Endothelial cell of umbilical vein (primary cell): ENCODE data around the gene SEZ6L2. TPM values are rescaled to one million over a fixed set of nuclear protein-coding genes. Genes with fewer than 3 reads are reported as not detected.

Experiments
- BruUV-seq: library from RNA; stranded (reverse); fragments of 400-500 nt; replicated peaks from 2 replicates; lab custom pipeline; 2021; lab: Mats Ljungman, UMichigan
- CTCF ChIA-PET: fragments of 300-600, 350-600 bp; sonication (Branson Sonifier 250); formaldehyde crosslinking; loops from one replicate; lab custom pipeline; 2021; ENCODE audit warnings: antibody characterized with exemption, inconsistent platforms; lab: Charles Lee
- POLR2A ChIA-PET: fragments of 300-600, 350-600 bp; sonication (Branson Sonifier 250); formaldehyde crosslinking; loops from one replicate; lab custom pipeline; 2021; ENCODE audit warnings: antibody characterized with exemption, inconsistent platforms; lab: Charles Lee
- DNase-seq: peaks from one replicate; pipeline ENCODE4 v3.0.0-alpha.2; 2011; ENCODE audit warnings: low read depth, low spot score
- FAIRE-seq: peaks from 2 replicates; lab custom pipeline; 2011; peaks lifted over from hg19 to GRCh38; lab: Jason Lieb, UNC
- H2AFZ ChIP-seq: 2 replicates; pipeline ENCODE4 v1.6.0; 2012; ENCODE audit warnings: low read depth, low read length, control low read depth, inconsistent platforms
- H3K27ac ChIP-seq: 2 replicates; pipeline ENCODE4 v1.5.1; 2011; ENCODE audit warnings: low read depth, mild to moderate bottlenecking, control low read depth, low read length, moderate library complexity; ENCODE audit not compliant: insufficient read depth
- H3K27me3 ChIP-seq, 2 experiments: 2 replicates each; pipeline versions ENCODE4 v1.6.0 to v1.6.1; 2011; ENCODE audit warnings: low read length in 2 of 2, mixed read lengths in 1 of 2; ENCODE audit not compliant: control insufficient read depth in 2 of 2, insufficient read depth in 2 of 2
- H3K36me3 ChIP-seq, 2 experiments: 2 replicates in 1 of 2; 3 replicates in 1 of 2; pipeline ENCODE4 v1.5.1; 2011; ENCODE audit warnings: low read length in 2 of 2, mild to moderate bottlenecking in 1 of 2, moderate library complexity in 1 of 2; ENCODE audit not compliant: control insufficient read depth in 2 of 2, insufficient read depth in 2 of 2; ENCODE audit errors: extremely low read depth in 1 of 2
- H3K4me1 ChIP-seq: 3 replicates; pipeline ENCODE4 v1.5.1; 2011; ENCODE audit warnings: mild to moderate bottlenecking, low read length; ENCODE audit not compliant: control insufficient read depth, insufficient read depth; ENCODE audit errors: extremely low read depth
- H3K4me2 ChIP-seq: 2 replicates; pipeline ENCODE4 v1.6.1; 2011; ENCODE audit warnings: low read length, control low read depth, mixed read lengths; ENCODE audit not compliant: insufficient read depth
- H3K4me3 ChIP-seq, 3 experiments: fragments of 200-600 bp in 1 of 3; sonication (generic), shearing (Covaris generic) in 1 of 3; replicated peaks in 1 of 3; 2 replicates each; pipeline ENCODE4 v1.5.1; 2011 to 2016; ENCODE audit warnings: control low read depth in 3 of 3, low read length in 3 of 3, mild to moderate bottlenecking in 2 of 3, inconsistent platforms in 1 of 3, low read depth in 1 of 3, moderate library complexity in 1 of 3; ENCODE audit not compliant: insufficient read depth in 1 of 3
- H3K79me2 ChIP-seq: 2 replicates; pipeline ENCODE4 v1.6.0; 2012; ENCODE audit warnings: low read length, inconsistent platforms; ENCODE audit not compliant: control insufficient read depth, insufficient read depth
- H3K9ac ChIP-seq: replicated peaks from 2 replicates; pipeline ENCODE3; 2011; ENCODE audit warnings: low read length, control low read depth; ENCODE audit not compliant: insufficient read depth; ENCODE audit errors: extremely low read depth
- H3K9me1 ChIP-seq: replicated peaks from 3 replicates; pipeline ENCODE4 v1.6.0; 2011; ENCODE audit warnings: mild to moderate bottlenecking, low read length; ENCODE audit not compliant: control insufficient read depth, insufficient read depth; ENCODE audit errors: extremely low read depth
- H3K9me3 ChIP-seq: replicated peaks from 2 replicates; pipeline ENCODE4 v1.5.1; 2012; ENCODE audit warnings: low read length, inconsistent platforms; ENCODE audit not compliant: control insufficient read depth, insufficient read depth
- H4K20me1 ChIP-seq: replicated peaks from 2 replicates; pipeline ENCODE3; 2011; ENCODE audit warnings: mild to moderate bottlenecking, low read length; ENCODE audit not compliant: control insufficient read depth, insufficient read depth; ENCODE audit errors: extremely low read depth
- EZH2 ChIP-seq: IDR thresholded peaks from 2 replicates; pipeline ENCODE4 v1.6.1; 2012; ENCODE audit warnings: borderline replicate concordance, low read depth, mild to moderate bottlenecking, moderate library complexity, low read length, inconsistent platforms; ENCODE audit not compliant: severe bottlenecking
- FOS ChIP-seq: IDR thresholded peaks from 2 replicates; pipeline ENCODE4 v1.6.1; 2011; ENCODE audit warnings: mild to moderate bottlenecking, low read length, moderate library complexity, borderline replicate concordance; ENCODE audit not compliant: insufficient read depth
- GATA2 ChIP-seq: IDR thresholded peaks from 2 replicates; pipeline ENCODE4 v1.7.0; 2011; ENCODE audit warnings: low read depth, mild to moderate bottlenecking, moderate library complexity, mixed read lengths, low read length; ENCODE audit not compliant: insufficient read length, insufficient read depth
- JUN ChIP-seq: IDR thresholded peaks from 2 replicates; pipeline ENCODE4 v1.6.1; 2011; ENCODE audit warnings: borderline replicate concordance, low read depth; ENCODE audit not compliant: insufficient read length, insufficient read depth
- MYC ChIP-seq: IDR thresholded peaks from one replicate; pipeline ENCODE4 v1.6.1; 2011; ENCODE audit warnings: mild to moderate bottlenecking, low read depth, low read length
- POLR2A ChIP-seq: IDR thresholded peaks from 2 replicates; pipeline ENCODE4 v1.6.1; 2012; ENCODE audit warnings: low read depth, mild to moderate bottlenecking, control low read depth, low read length
- POLR2AphosphoS5 ChIP-seq: IDR thresholded peaks from 2 replicates; pipeline ENCODE4 v1.6.1; 2012; ENCODE audit warnings: low read depth, mild to moderate bottlenecking, control low read depth, low read length, moderate library complexity; ENCODE audit not compliant: insufficient read depth
- dilution Hi-C: fragments of 300-500 bp; cut with MboI; formaldehyde crosslinking; loops from one replicate; pipeline ENCODE4 v1.15.0; 2019; ENCODE audit warnings: low sequenced_read_pairs; ENCODE audit not compliant: extremely low pct_ligation_motif_present
- intact Hi-C: fragments of 100-400 bp; cut with micrococcal nuclease; formaldehyde crosslinking; loops from one replicate; pipeline ENCODE4 v1.10.0; 2022
- polyA plus RNA-seq, 4 experiments: library from polyadenylated mRNA; depleted of rRNA in 3 of 4; stranded (reverse) in 3 of 4; unstranded in 1 of 4; fragments of >200 nt; gene quantifications; 2 replicates each; pipeline versions ENCODE4 v1.2.1 to v1.2.3, GENCODE V29; 2011 to 2012; ENCODE audit warnings: missing spikeins in 1 of 4
- total RNA-seq: library from RNA; stranded (reverse); gene quantifications from 2 replicates; pipeline ENCODE4 v1.2.3, GENCODE V29; 2021
- TF ChIP-seq, protein P1 (sequence below), 2 donors: IDR thresholded peaks; 1 replicate in 1 of 2; 2 replicates in 1 of 2; pipeline ENCODE4 v1.5.1; 2011; ENCODE audit warnings: low read length in 2 of 2, mild to moderate bottlenecking in 2 of 2, moderate library complexity in 2 of 2, control low read depth in 1 of 2, inconsistent platforms in 1 of 2, low read depth in 1 of 2; ENCODE audit not compliant: insufficient read depth in 1 of 2; ENCODE audit errors: extremely low read depth in 1 of 2
- TF ChIP-seq, protein P2 (sequence below): IDR thresholded peaks from 2 replicates; pipeline ENCODE4 v1.6.1; 2011; ENCODE audit not compliant: insufficient read depth, insufficient read length

Gene SEZ6L2
- total and polyA plus RNA-seq, 2 donors (not counting 3 experiments of a cell fraction or from before 2014, with no cell fraction given): 2.4 to 4.5 TPM

DNA sequence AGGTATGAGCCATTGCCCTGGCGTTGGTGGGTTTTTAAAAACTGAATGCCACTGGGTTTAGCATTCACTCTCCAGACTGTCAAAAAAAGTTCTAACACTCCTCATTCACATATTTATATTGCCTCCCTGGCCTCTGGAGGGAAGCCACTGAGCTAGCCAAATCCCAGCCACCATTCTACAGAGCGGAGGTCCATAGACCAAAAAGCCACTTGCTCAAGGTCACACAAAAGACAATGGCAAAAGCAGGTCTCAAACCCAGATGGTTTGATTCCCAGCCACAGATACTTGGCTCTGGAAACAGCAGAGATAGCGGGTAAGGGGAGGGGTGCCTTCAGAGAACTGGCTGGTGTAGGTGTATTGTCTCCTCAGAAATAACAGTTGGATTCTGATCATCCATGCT is 18.3 kb downstream of the SEZ6L2 start:
- ChIA-PET CTCF (no interaction called here), POLR2A (no interaction called here)
- no peaks in the 10 kb centered on the region for H3K36me3 ChIP-seq
- intact Hi-C loops: no loop called here
- H3K9me3 ChIP-seq: no peaks in the 10 kb centered on the region
- dilution Hi-C loops: no loop called here
- TF ChIP-seq GATA2 (no peak), POLR2A (no peak), POLR2AphosphoS5 (no peak), EZH2 (no peak), MYC (no peak), JUN (no peak), FOS (no peak)
- TF ChIP-seq, protein P1, sequence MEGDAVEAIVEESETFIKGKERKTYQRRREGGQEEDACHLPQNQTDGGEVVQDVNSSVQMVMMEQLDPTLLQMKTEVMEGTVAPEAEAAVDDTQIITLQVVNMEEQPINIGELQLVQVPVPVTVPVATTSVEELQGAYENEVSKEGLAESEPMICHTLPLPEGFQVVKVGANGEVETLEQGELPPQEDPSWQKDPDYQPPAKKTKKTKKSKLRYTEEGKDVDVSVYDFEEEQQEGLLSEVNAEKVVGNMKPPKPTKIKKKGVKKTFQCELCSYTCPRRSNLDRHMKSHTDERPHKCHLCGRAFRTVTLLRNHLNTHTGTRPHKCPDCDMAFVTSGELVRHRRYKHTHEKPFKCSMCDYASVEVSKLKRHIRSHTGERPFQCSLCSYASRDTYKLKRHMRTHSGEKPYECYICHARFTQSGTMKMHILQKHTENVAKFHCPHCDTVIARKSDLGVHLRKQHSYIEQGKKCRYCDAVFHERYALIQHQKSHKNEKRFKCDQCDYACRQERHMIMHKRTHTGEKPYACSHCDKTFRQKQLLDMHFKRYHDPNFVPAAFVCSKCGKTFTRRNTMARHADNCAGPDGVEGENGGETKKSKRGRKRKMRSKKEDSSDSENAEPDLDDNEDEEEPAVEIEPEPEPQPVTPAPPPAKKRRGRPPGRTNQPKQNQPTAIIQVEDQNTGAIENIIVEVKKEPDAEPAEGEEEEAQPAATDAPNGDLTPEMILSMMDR (IDR thresholded peaks at IDR 0.05; ENCODE audit: extremely low read depth in 1 of 2, insufficient read depth in 1 of 2, low read depth in 1 of 2, low read length in 2 of 2): no peak
- TF ChIP-seq, protein P2, sequence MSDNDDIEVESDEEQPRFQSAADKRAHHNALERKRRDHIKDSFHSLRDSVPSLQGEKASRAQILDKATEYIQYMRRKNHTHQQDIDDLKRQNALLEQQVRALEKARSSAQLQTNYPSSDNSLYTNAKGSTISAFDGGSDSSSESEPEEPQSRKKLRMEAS: no peak
- H2AFZ ChIP-seq: no peak overlapping the region
- no peak overlapping the region for H3K4me3 ChIP-seq
- FAIRE-seq: no peak
- no TSS peak for BruUV-seq
- no peak overlapping the region for H3K27ac ChIP-seq
- no peak overlapping the region for H3K9ac ChIP-seq
- no peaks in the 10 kb centered on the region for H3K9me1 ChIP-seq
- peaks cover 8 to 12% of the 10 kb centered on the region in 2 experiments for H3K27me3 ChIP-seq
- DNase-seq: no peak
- H4K20me1 ChIP-seq: no peaks in the 10 kb centered on the region
- no peaks in the 10 kb centered on the region for H3K79me2 ChIP-seq
- no peaks in the 10 kb centered on the region for H3K4me1 ChIP-seq
- no peak overlapping the region for H3K4me2 ChIP-seq
